Liver (tissue), 3 donors: ENCODE results near the gene LTBP2.

Experiments used
- CTCF ChIP-seq: fragments of 150-350 bp; IDR thresholded peaks from 2 replicates; pipeline ENCODE4 v1.5.1; 2017; ENCODE audit warnings: improper control_type of control experiment, low read depth, low read length; ENCODE audit not compliant: missing input control
- GABPA ChIP-seq, 2 donors: IDR thresholded peaks in 1 of 2; conservative IDR thresholded peaks in 1 of 2; 2 replicates each; pipeline ENCODE4 v1.6.1; 2016; ENCODE audit warnings: antibody characterized with exemption in 2 of 2, mild to moderate bottlenecking in 1 of 2, moderate library complexity in 1 of 2
- JUND ChIP-seq, 2 donors: IDR thresholded peaks; 2 replicates each; pipeline ENCODE4 v1.6.1; 2016; ENCODE audit warnings: antibody characterized with exemption in 2 of 2
- MAX ChIP-seq: IDR thresholded peaks from 2 replicates; pipeline ENCODE4 v1.6.1; 2016; ENCODE audit warnings: antibody characterized with exemption
- SP1 ChIP-seq: IDR thresholded peaks from 2 replicates; pipeline ENCODE4 v1.6.1; 2018; ENCODE audit warnings: antibody characterized with exemption, mild to moderate bottlenecking
- TF ChIP-seq, protein P1 (sequence below): IDR thresholded peaks from 2 replicates; pipeline ENCODE4 v1.6.1; 2016; ENCODE audit warnings: antibody characterized with exemption
- donor health status: healthy.
- donor health status: healthy.

- no peak for TF ChIP-seq MAX
- no peak for TF ChIP-seq CTCF
- TF ChIP-seq JUND (IDR thresholded peaks at IDR 0.05): no peak
- TF ChIP-seq, protein P1, sequence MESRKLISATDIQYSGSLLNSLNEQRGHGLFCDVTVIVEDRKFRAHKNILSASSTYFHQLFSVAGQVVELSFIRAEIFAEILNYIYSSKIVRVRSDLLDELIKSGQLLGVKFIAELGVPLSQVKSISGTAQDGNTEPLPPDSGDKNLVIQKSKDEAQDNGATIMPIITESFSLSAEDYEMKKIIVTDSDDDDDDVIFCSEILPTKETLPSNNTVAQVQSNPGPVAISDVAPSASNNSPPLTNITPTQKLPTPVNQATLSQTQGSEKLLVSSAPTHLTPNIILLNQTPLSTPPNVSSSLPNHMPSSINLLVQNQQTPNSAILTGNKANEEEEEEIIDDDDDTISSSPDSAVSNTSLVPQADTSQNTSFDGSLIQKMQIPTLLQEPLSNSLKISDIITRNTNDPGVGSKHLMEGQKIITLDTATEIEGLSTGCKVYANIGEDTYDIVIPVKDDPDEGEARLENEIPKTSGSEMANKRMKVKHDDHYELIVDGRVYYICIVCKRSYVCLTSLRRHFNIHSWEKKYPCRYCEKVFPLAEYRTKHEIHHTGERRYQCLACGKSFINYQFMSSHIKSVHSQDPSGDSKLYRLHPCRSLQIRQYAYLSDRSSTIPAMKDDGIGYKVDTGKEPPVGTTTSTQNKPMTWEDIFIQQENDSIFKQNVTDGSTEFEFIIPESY: no peak
- TF ChIP-seq SP1: no peak
- TF ChIP-seq GABPA (IDR thresholded peaks at IDR 0.05 in 1 of 2, conservative IDR thresholded peaks at IDR 0.05 in 1 of 2): no peak
These were observed 26.0 kb upstream of the LTBP2 start for GRCh38 chr14:74638066-74638465.
